Measurements from ENCODE around the gene LANCL2.

The LANCL2 gene

GRCh38 chr7:55343860-55344606 is 21.1 kb upstream of the LANCL2 start:
- no peaks in the 10 kb centered on the region for H3K36me3 ChIP-seq (replicated peaks; ENCODE audit: low read depth, low read length)

GRCh38 chr7:55344840-55345239 is 20.3 kb upstream of the LANCL2 start:
- 0 out of 2 replicates have a peak, but pooled peaks cover 6% of the 10 kb centered on the region for H3K4me1 ChIP-seq (ENCODE audit: low read length)
- no peak overlapping the region for H3K9ac ChIP-seq (ENCODE audit: low read length)
- H3K4me2 ChIP-seq (ENCODE audit: low read length): no peak overlapping the region
- no peak overlapping the region for H2AFZ ChIP-seq (ENCODE audit: low read depth, low read length)
- H3K27me3 ChIP-seq (ENCODE audit: low read depth, low read length): peaks cover 7% of the 10 kb centered on the region; the same call in 1 of the 2 replicates
- no peak overlapping the region for H3K27ac ChIP-seq (ENCODE audit: low read length)
- no peaks in the 10 kb centered on the region for H3K36me3 ChIP-seq (replicated peaks; ENCODE audit: low read depth, low read length)
- H3K9me3 ChIP-seq (ENCODE audit: insufficient read depth, low read length): 0 out of 2 replicates have a peak, but pooled peaks cover 4% of the 10 kb centered on the region
- H3K79me2 ChIP-seq (ENCODE audit: low read length): no peaks in the 10 kb centered on the region
- no peak overlapping the region for H3K4me3 ChIP-seq (ENCODE audit: low read length)
- no peaks in the 10 kb centered on the region for H4K20me1 ChIP-seq (ENCODE audit: insufficient read depth, low read length)
- TF ChIP-seq EZH2phosphoT487 (IDR thresholded peaks at IDR 0.05; ENCODE audit: low read depth) (no peak), CTCF (IDR thresholded peaks at IDR 0.05; ENCODE audit: low read depth, low read length) (no peak)

More at GRCh38 chr7:55343860-55344606, 21.1 kb upstream of the LANCL2 start:
- Histone ChIP-seq H3K27ac (ENCODE audit: low read length) (no peak overlapping the region), H3K79me2 (ENCODE audit: low read length) (no peaks in the 10 kb centered on the region), H3K9ac (ENCODE audit: low read length) (no peak overlapping the region), H3K4me3 (ENCODE audit: low read length) (no peak overlapping the region), H4K20me1 (ENCODE audit: insufficient read depth, low read length) (no peaks in the 10 kb centered on the region), H3K27me3 (ENCODE audit: low read depth, low read length) (peaks cover under 1% of the 10 kb centered on the region; the same call in 1 of the 2 replicates), H3K4me2 (ENCODE audit: low read length) (no peak overlapping the region), H3K9me3 (ENCODE audit: insufficient read depth, low read length) (0 out of 2 replicates have a peak, but pooled peaks cover 4% of the 10 kb centered on the region), H2AFZ (ENCODE audit: low read depth, low read length) (no peak overlapping the region), H3K4me1 (ENCODE audit: low read length) (0 out of 2 replicates have a peak, but pooled peaks cover 6% of the 10 kb centered on the region)
- TF ChIP-seq CTCF (IDR thresholded peaks at IDR 0.05; ENCODE audit: low read depth, low read length) (no peak), EZH2phosphoT487 (IDR thresholded peaks at IDR 0.05; ENCODE audit: low read depth) (no peak)

- Histone ChIP-seq H3K4me1 (ENCODE audit: low read length) (0 out of 2 replicates have a peak, but pooled peaks cover 6% of the 10 kb centered on the region), H3K9ac (ENCODE audit: low read length) (no peak overlapping the region), H3K9me3 (ENCODE audit: insufficient read depth, low read length) (0 out of 2 replicates have a peak, but pooled peaks cover 4% of the 10 kb centered on the region)
Observed at GRCh38 chr7:55345292-55345691, 19.8 kb upstream of the LANCL2 start.

More at GRCh38 chr7:55345292-55345691, 19.8 kb upstream of the LANCL2 start:
- no peaks in the 10 kb centered on the region for H4K20me1 ChIP-seq (ENCODE audit: insufficient read depth, low read length)
- H2AFZ ChIP-seq (ENCODE audit: low read depth, low read length): no peak overlapping the region
- H3K27ac ChIP-seq (ENCODE audit: low read length): no peak overlapping the region
- H3K4me2 ChIP-seq (ENCODE audit: low read length): no peak overlapping the region
- H3K36me3 ChIP-seq (replicated peaks; ENCODE audit: low read depth, low read length): no peaks in the 10 kb centered on the region
- TF ChIP-seq CTCF (IDR thresholded peaks at IDR 0.05; ENCODE audit: low read depth, low read length): no peak
- TF ChIP-seq EZH2phosphoT487 (IDR thresholded peaks at IDR 0.05; ENCODE audit: low read depth): no peak
- no peaks in the 10 kb centered on the region for H3K79me2 ChIP-seq (ENCODE audit: low read length)
- H3K4me3 ChIP-seq (ENCODE audit: low read length): no peak overlapping the region
- H3K27me3 ChIP-seq (ENCODE audit: low read depth, low read length): peaks cover 11% of the 10 kb centered on the region; the same call in 1 of the 2 replicates

Data from OCI-LY3 (cell line).